Measurements from ENCODE around the gene EFCAB6. TPM values are rescaled to one million over a fixed set of nuclear protein-coding genes. Genes with fewer than 3 reads are reported as not detected.

Gene EFCAB6
- total RNA-seq, 1 experiment from 2014 or later, result 0.52 TPM

DNA sequence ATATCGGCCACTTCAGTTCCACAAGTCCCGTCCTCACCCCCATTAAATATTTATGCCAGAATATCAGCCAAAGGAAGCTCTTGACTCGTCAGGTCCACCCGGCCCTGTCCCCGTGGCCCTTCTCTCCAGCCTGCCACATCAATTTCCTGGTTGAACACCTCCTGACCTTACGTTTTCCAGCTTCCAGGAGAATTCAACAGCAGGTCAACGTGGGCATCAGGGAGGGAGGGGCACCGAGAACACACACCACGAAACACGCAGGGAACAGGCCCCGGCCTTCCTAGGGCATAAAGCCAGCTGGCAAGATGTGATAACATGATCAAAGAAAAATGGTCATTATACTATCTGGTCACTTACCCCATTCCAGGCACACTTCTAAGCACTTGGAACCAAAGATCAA lies 34.9 kb upstream of the EFCAB6 start:
- no peak overlapping the region for H3K4me3 ChIP-seq (replicated peaks in 1 of 2; ENCODE audit: low read depth in 1 of 2, low read length in 2 of 2)
- no peaks in the 10 kb centered on the region for H3K4me1 ChIP-seq (ENCODE audit: control insufficient read depth in 1 of 2, insufficient read depth in 2 of 2, low read length in 2 of 2)
- H3K4me2 ChIP-seq (ENCODE audit: low read length), result no peak overlapping the region
- BruUV-seq (replicated peaks), result no TSS peak
- DNase-seq (ENCODE audit: low read depth, low spot score) (no peak), ATAC-seq (no peak)
- intact Hi-C loops (cut with micrococcal nuclease), result no loop called here
- RAD21 ChIA-PET (ENCODE audit: low non-redundant PET in 1 of 2, low total read pairs in 2 of 2, uncharacterized antibody in 2 of 2, unreplicated experiment in 2 of 2), result no interaction called here
- H3K9me2 ChIP-seq (ENCODE audit: insufficient read depth), result no peaks in the 10 kb centered on the region
- no peak overlapping the region for H3K9ac ChIP-seq (ENCODE audit: low read length)
- no peaks in the 10 kb centered on the region for H3K36me3 ChIP-seq (ENCODE audit: control insufficient read depth in 1 of 2, insufficient read depth in 2 of 2, low read length in 2 of 2)
- H3K79me2 ChIP-seq (ENCODE audit: insufficient read depth, low read length), result peaks cover 41% of the 10 kb centered on the region
- no peak overlapping the region for H3K27ac ChIP-seq (ENCODE audit: low read depth, low read length)
- no peaks in the 10 kb centered on the region for H4K20me1 ChIP-seq (ENCODE audit: insufficient read depth)
- H3K27me3 ChIP-seq (ENCODE audit: insufficient read depth, low read length), result peaks cover 5% of the 10 kb centered on the region; the same call in 1 of the 2 replicates
- H3K9me3 ChIP-seq (ENCODE audit: control insufficient read depth in 1 of 2, insufficient read depth in 1 of 2, low read depth in 1 of 2, low read length in 2 of 2), result no peaks in the 10 kb centered on the region
- TF ChIP-seq POLR2A (IDR thresholded peaks at IDR 0.05; ENCODE audit: borderline replicate concordance, extremely low read depth, insufficient read depth, insufficient read length) (no peak), EZH2 (IDR thresholded peaks at IDR 0.05) (no peak), CBX3 (IDR thresholded peaks at IDR 0.05; ENCODE audit: low read depth) (no peak), POLR2AphosphoS5 (IDR thresholded peaks at IDR 0.05; ENCODE audit: low read depth, low read length) (no peak), ZFX (IDR thresholded peaks at IDR 0.05) (no peak), ELF1 (IDR thresholded peaks at IDR 0.05; ENCODE audit: borderline replicate concordance, low read depth) (no peak), SP1 (IDR thresholded peaks at IDR 0.05; ENCODE audit: low read depth) (no peak), ZNF274 (IDR thresholded peaks at IDR 0.05; ENCODE audit: low read depth, low read length) (no peak), SIN3A (IDR thresholded peaks at IDR 0.05; ENCODE audit: low read depth) (no peak)
- TF ChIP-seq, protein P1, sequence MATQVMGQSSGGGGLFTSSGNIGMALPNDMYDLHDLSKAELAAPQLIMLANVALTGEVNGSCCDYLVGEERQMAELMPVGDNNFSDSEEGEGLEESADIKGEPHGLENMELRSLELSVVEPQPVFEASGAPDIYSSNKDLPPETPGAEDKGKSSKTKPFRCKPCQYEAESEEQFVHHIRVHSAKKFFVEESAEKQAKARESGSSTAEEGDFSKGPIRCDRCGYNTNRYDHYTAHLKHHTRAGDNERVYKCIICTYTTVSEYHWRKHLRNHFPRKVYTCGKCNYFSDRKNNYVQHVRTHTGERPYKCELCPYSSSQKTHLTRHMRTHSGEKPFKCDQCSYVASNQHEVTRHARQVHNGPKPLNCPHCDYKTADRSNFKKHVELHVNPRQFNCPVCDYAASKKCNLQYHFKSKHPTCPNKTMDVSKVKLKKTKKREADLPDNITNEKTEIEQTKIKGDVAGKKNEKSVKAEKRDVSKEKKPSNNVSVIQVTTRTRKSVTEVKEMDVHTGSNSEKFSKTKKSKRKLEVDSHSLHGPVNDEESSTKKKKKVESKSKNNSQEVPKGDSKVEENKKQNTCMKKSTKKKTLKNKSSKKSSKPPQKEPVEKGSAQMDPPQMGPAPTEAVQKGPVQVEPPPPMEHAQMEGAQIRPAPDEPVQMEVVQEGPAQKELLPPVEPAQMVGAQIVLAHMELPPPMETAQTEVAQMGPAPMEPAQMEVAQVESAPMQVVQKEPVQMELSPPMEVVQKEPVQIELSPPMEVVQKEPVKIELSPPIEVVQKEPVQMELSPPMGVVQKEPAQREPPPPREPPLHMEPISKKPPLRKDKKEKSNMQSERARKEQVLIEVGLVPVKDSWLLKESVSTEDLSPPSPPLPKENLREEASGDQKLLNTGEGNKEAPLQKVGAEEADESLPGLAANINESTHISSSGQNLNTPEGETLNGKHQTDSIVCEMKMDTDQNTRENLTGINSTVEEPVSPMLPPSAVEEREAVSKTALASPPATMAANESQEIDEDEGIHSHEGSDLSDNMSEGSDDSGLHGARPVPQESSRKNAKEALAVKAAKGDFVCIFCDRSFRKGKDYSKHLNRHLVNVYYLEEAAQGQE (IDR thresholded peaks at IDR 0.05; ENCODE audit: low read depth), result no peak
- TF ChIP-seq, protein P2, sequence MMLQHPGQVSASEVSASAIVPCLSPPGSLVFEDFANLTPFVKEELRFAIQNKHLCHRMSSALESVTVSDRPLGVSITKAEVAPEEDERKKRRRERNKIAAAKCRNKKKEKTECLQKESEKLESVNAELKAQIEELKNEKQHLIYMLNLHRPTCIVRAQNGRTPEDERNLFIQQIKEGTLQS (IDR thresholded peaks at IDR 0.05), result no peak
- no peak overlapping the region for H2AFZ ChIP-seq (ENCODE audit: low read depth, low read length, poor library complexity, severe bottlenecking)
- CTCF ChIA-PET, result no interaction called here
- POLR2A ChIA-PET, result no interaction called here
